Activated CD4-positive, alpha-beta T cell treated with anti-CD3 and anti-CD28 coated beads for 4 hours (primary cell): ENCODE results near the gene MCM3.

Source experiments
- DNase-seq, 2 donors: peaks; one replicate each; pipeline ENCODE4 v3.0.0-alpha.2; 2020

The MCM3 gene

GRCh38 chr6:52244400-52244799 is 40.1 kb downstream of the MCM3 start, which contains the start of gene IL17F:
TSS of gene IL17F (minus strand) at chr6:52244500. CDS start at chr6:52244429, 71 bp downstream.
- DNase-seq: no peak

GRCh38 chr6:52243282-52243893 is 41.2 kb downstream of the MCM3 start:
- DNase-seq: no peak

DNA sequence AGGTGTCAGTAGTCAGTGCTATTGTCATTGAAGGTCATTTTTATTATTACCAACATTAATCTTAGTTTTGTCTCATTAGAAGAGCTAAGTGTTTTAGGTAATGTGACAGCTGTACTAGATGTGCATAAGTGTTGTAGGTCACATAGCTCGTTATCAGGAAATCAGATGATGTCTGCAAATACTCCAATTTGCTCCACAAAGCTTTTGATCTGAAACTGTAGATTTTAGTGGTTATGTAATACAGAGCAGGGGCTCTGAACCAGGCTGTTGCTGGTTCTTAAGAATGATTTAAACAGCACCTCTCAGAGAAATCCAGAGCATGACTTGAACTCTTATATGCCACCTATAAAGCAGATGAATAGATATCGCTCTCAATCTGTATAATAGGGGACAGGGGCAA is 42.7 kb downstream of the MCM3 start:
- no peak for DNase-seq

GRCh38 chr6:52233975-52234823 is 50.3 kb downstream of the MCM3 start:
- no peak for DNase-seq

DNA sequence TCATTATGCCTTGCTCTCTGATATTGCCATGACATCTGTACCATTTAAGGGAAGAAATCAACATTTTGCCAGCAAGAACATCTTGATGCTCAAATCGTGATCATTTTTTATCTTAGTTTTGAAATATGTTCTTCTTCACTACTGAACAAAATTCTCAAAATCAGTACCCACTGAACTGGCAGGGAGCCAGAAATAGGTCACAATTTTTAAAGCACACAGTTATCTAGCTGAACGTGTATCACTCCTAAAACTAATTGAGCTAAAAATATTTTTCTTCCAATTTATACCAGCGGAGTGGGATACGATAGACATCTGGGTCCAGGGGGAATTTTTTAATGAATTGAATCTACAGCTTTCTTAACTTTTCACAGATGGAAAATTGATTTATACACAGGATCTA is 51.5 kb downstream of the MCM3 start:
- no peak for DNase-seq

- no peak for DNase-seq
These were observed 53.0 kb downstream of the MCM3 start for GRCh38 chr6:52231406-52232127.

GRCh38 chr6:52230685-52231084 is 53.9 kb downstream of the MCM3 start:
- no peak for DNase-seq

DNA sequence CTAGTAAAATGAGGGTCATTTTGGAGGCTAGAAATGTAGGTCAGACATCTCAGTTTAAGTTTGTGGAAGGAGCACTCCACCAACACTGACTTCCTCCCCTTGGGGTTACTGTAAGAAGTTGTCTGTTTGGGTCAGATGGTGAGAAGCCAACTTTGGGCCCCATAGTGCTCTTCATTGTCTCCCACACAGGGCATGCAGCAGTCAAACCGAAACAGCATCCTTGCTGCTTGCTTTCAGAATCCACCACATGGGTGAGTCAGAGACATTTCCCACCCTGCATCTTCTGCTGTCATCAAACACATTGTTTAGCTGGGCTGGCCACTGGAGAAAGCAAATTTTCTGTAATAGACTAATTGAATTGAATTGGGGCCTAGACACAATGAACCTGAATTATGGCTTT is 57.0 kb downstream of the MCM3 start:
- peak in 1 of 2 donors; percentile 14 for DNase-seq

GRCh38 chr6:52221302-52221701 is 63.2 kb downstream of the MCM3 start:
- DNase-seq: no peak

DNA sequence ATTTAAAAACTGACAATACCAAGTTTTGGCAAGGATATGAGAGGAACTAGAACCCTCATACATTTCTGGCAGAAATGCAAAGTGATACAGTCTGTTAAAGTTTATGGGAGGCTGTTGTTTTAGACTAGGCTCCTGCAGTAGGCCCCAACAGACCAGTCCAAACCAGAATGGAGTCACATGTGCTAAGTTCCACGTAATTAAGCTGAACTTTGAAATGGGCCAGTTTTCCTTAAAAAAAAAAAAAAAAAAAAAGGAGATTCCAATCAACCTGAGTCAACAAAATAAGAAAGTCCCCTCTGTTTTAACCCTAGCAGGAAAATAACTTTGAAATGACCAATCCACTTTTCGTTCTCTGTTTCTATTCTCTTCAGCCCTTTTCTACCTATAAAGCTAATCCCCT is 66.8 kb downstream of the MCM3 start:
- no peak for DNase-seq

- DNase-seq: no peak
These were observed 67.5 kb downstream of the MCM3 start for GRCh38 chr6:52216932-52217575.

GRCh38 chr6:52215787-52216186 is 68.8 kb downstream of the MCM3 start:
- no peak for DNase-seq
